Pulmonary artery endothelial cell (primary cell): ENCODE data around the gene F7. TPM values are rescaled to one million over a fixed set of nuclear protein-coding genes. Genes with fewer than 3 reads are reported as not detected.

Experiments
- DNase-seq: peaks from one replicate; pipeline ENCODE4 v3.0.0-alpha.2; 2011; ENCODE audit warnings: low read depth, low spot score
- total RNA-seq: library from RNA; depleted of rRNA; stranded (reverse); fragments of >200 nt; gene quantifications from 2 replicates; pipeline ENCODE4 v1.2.3, GENCODE V29; 2014

F7 gene
- total RNA-seq, 1 donor from 2014 or later: not detected

GRCh38 chr13:113086991-113087922, 18.3 kb upstream of the F7 start:
- no peak for DNase-seq

- DNase-seq: no peak
Observed at GRCh38 chr13:113087923-113088690, 17.5 kb upstream of the F7 start.

GRCh38 chr13:113088691-113089020, 16.9 kb upstream of the F7 start:
- no peak for DNase-seq

- no peak for DNase-seq
Observed at GRCh38 chr13:113089693-113090414, 15.7 kb upstream of the F7 start.

GRCh38 chr13:113090415-113090770, 15.2 kb upstream of the F7 start:
- DNase-seq: no peak

GRCh38 chr13:113090806-113091205, 14.8 kb upstream of the F7 start:
- no peak for DNase-seq

GRCh38 chr13:113091211-113091771, 14.3 kb upstream of the F7 start:
- DNase-seq: no peak

- no peak for DNase-seq
Observed at GRCh38 chr13:113091891-113092775, 13.5 kb upstream of the F7 start.

GRCh38 chr13:113092776-113093579, 12.6 kb upstream of the F7 start:
- DNase-seq: no peak

GRCh38 chr13:113093580-113094409, 11.8 kb upstream of the F7 start:
- DNase-seq: no peak

GRCh38 chr13:113094410-113094800, 11.2 kb upstream of the F7 start:
- DNase-seq: no peak

GRCh38 chr13:113095146-113096051, 10.2 kb upstream of the F7 start:
- DNase-seq: no peak

GRCh38 chr13:113096052-113096744, 9.4 kb upstream of the F7 start:
- no peak for DNase-seq

GRCh38 chr13:113096745-113097305, 8.8 kb upstream of the F7 start:
- DNase-seq: no peak

GRCh38 chr13:113097651-113098050, 7.9 kb upstream of the F7 start:
- DNase-seq: no peak

GRCh38 chr13:113098162-113098732, 7.3 kb upstream of the F7 start:
- no peak for DNase-seq

GRCh38 chr13:113099142-113099541, 6.4 kb upstream of the F7 start:
- DNase-seq: no peak
